Stimulated activated CD8-positive, alpha-beta memory T cell treated with anti-CD3 and anti-CD28 coated beads, Interleukin-7, amount 100 ng/mL, for 1 hour (primary cell): Measurements from ENCODE around the gene PNP.
"Not testable (repeated sequence)": the region's sequence is repeated elsewhere in the genome, so short reads cannot be mapped to it uniquely, and the experiment has no call there.

Source experiments
- DNase-seq, 2 donors: peaks; one replicate each; pipeline ENCODE4 v3.0.0-alpha.2; 2020; ENCODE audit warnings: low read depth in 2 of 2

Gene PNP

DNA sequence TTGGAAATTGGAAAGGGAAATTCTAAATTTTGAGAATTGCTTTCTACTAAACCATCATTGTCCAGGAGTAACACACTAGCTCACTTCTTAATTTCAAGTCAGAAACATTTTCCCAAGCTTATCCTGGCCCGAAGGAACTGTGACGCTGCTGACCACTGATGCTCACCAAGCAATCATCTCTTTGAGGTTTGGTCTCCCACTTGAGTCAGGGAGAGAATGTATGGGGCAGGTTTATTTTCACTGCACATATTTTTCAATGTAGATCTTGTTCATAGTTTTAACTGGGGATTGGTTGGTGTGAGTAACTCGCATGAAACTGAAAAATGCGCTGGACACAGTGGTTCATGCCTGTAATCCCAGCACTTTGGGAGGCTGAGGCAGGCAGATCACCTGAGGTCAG is 23.3 kb downstream of the PNP start:
- no peak for DNase-seq

DNA sequence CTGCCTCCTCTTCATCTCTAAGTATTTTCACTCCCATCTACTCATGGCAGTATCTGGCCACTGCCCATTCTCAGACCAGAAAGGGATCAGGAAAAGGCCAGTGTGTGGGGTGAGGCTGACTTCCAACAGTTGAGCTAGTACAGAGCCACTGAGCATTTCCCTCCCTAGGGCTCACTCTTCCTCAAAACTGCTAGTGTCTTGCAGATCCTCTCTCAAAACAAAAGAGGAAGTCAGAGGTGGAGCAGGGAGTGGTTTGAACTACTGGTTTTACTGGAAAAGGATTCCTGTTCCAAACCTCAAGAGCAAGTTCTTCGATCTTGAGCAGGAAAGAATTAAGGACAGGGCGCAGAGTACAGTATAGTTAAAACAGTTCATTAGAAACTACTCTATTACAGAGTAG is 24.4 kb downstream of the PNP start:
- DNase-seq = no peak

DNA sequence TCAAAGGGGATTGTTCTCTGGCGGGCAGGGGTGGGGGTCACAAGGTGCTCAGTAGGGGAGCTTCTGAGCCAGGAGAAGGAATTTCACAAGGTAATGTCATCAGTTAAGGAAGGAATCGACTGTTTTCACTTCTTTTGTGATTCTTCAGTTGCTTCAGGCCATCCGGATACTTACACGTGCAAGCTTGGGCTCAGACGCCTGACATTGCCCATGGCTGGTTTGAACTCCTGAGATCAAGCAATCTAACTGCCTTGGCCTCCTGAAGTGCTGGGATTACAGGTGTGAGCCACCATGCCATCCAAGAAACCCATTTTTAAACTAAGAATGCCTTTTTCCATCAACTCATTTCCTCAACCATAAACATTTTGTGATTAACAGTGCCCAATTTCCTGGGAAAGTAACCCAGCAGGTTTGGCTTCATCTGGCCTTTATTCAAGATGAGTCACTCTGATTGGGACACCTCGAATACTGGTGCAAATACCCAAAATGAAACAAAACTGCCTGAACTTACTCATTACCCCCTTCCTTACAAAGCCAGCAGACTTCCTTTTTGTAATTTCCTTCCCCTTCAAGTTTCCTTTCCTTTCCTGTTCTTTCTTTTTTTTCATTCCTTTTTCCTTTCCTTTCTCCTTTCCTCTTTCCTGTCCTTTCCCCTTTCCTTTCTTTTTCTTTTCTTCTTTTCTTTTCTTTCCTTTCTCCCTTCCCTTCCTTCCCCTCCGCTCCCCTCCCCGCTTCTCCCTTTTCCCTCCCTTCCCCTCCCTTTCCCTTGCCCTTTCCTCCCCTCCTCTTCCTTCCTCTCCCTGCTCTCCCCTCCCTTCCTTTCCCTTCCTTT is 25.9 kb downstream of the PNP start:
- DNase-seq = no peak

DNA sequence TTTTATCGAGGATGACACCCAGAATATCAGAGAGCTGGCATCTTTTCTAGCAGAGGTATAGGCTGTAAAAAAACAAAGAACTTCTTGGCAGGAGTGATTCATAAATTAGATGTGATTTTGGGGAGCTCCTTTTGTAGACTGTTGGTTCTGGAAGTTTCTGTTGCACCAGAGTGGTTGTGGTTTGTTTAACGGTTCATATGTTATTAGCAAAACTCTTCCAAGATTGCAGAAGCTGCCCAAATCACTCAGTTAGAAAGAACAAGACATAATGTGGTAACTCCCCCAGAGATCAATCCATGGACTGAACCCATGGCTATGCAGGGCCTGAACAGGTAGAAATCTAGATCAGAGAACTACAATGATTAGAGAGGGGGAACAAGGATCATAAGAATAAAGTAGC is 29.4 kb downstream of the PNP start:
- DNase-seq = no peak

DNA sequence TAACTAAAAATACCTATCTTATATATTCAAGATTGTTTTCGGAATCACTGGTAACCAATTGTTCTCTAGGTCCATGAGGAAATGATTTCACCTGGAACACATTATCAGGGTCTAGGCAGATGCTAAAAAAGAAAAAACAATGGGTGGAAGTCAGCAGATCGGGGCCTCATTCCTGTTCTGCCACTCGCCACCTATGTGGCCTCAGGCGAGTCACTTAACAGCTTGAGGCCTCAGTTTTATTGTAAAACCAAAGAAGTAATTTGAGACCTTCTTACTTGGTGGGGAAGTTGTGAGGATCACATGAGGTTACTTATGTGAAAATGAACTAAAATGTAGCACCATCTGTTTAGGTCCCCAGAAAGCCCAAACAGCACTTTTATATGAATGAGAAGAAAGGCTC is 29.9 kb downstream of the PNP start:
- DNase-seq = no peak

DNA sequence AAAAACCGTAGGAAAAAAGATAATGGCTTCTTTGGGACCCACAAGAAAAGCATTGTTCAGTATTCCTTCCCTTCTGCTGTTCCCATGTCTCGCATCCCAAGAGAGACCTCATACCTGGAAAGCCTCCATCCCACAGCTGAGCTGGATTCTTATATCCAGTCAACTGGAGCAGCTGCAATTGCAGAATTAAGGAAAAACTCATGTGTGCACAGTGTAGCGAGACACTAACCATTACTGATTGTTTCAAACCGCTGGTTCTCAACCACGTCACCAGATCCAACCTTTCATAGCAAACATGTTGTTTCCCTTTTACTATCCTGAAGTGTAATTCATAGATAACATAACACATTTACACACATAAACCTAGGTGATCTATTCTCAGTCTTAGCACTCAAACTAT is 30.7 kb downstream of the PNP start:
- no peak for DNase-seq

DNA sequence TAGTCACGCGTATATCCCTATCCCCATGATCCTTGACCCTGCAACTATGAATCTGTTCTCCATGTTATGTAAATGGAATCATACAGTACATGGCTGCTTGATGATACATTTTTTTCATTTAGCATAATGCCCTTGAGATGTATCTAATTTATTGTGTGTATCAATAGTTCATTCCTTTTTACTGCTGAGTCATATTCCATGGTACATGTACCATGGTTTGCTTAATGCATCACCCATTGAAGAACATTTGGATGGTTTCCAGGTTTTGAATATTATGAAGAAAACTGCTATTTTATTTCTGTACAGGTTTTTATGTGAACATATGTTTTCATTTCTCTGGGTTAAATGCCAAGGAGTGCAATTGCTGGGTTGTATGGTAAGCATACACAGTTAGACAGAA is 32.1 kb downstream of the PNP start:
- no peak for DNase-seq

DNA sequence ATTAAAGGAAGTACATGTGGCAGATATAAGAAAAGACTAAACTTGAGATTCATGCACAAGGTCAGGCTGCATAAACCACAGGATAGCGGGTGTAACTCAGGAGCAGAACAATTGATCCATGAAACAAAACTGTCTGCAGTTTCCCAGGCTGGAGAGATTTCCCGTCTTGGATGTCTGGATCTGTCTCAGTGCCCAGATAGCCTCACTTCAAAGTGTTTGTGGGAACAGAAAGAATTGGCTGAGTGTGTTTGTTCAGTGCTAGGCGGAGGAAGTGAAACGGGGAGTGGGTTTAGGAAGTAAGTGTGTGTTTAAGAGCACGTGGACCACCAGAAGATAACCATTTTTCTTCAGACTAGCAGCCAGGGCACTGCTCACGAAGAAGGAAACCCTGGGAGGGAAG is 34.7 kb downstream of the PNP start:
- no peak for DNase-seq

DNA sequence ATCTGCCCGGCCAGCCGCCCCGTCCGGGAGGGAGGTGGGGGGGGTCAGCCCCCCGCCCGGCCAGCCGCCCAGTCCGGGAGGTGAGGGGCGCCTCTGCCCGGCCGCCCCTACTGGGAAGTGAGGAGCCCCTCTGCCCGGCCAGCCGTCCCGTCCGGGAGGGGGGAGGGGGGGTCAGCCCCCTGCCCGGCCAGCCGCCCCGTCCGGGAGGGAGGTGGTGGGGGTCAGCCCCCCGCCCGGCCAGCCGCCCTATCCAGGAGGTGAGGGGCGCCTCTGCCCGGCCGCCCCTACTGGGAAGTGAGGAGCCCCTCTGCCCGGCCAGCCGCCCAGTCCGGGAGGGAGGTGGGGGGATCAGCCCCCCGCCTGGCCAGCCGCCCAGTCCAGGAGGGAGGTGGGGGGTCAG is 37.1 kb downstream of the PNP start:
- not testable (repeated sequence) for DNase-seq

DNA sequence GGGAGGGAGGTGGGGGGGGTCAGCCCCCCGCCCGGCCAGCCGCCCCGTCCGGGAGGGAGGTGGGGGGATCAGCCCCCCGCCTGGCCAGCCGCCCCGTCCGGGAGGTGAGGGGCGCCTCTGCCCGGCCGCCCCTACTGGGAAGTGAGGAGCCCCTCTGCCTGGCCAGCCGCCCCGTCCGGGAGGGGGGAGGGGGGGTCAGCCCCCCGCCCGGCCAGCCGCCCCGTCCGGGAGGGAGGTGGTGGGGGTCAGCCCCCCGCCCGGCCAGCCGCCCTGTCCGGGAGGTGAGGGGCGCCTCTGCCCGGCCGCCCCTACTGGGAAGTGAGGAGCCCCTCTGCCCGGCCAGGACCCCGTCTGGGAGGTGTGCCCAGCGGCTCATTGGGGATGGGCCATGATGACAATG is 37.5 kb downstream of the PNP start:
- not testable (repeated sequence) for DNase-seq

DNA sequence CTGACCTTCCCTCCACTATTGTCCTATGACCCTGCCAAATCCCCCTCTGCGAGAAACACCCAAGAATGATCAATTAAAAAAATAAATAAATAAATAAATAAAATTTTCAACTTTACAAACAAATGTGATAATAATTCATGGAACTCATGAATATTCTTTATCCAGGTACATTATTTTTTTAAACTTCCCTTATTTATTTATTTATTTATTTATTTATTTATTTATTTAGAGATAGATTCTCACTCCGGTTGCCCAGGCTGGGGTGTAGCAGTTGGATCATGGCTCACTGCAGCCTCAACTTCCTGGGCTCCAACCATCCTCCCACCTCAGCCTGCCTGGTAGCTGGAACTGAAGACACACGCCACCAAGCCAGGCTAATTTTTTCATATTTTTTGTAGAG is 38.3 kb downstream of the PNP start:
- not testable (repeated sequence) for DNase-seq

DNA sequence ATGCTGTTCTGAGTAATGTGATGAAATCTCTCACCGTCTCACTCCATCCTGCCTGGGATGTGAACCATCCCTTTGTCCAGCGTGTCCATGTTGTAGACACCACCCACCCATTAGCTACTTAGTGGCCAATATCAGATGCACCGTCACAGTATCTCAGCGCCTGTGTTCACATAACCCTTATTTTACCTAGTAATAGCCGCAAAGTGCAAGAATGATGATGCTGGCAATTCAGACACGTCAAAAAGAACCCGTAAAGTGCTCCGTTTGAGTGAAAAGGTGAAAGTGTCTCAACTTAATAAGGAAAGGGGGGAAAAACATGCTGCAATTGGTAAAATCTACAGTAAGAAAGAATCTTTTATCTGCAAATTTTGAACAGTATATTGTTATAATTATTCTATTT is 39.2 kb downstream of the PNP start:
- DNase-seq = no peak

DNA sequence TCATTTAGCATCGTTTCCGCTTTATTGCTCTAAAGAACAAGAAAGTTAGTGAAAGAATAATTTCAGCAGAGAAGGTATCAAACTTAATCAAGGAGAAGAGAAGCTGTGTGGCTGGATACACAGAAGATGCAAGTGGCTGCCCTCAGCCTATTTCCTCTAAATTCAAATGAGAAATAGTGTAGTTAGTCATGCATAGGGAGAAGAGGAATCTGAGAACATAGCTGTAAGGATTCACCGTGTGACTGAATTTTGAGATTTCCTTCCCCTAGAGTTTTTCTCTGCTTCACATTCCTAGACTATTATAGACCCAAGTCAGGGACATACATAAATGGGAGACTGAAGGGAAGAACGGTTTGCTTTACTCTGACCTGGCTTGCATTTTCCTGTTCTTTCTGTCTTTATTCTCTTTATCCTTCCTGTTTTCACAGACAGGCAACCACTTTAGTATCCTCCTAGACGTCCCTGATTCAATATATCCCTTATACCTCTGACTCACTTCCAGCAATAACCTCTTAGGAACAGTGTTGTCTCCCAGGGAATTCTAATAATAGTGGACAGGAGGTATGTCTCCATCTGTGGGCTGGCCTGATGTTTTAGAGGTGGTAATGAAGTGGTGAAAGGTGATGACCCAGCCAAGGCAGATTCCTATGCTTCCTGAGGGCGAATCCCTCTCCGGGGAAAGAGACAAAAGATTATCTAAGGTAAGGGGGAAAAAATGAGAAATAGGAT is 43.1 kb downstream of the PNP start:
- DNase-seq = no peak

DNA sequence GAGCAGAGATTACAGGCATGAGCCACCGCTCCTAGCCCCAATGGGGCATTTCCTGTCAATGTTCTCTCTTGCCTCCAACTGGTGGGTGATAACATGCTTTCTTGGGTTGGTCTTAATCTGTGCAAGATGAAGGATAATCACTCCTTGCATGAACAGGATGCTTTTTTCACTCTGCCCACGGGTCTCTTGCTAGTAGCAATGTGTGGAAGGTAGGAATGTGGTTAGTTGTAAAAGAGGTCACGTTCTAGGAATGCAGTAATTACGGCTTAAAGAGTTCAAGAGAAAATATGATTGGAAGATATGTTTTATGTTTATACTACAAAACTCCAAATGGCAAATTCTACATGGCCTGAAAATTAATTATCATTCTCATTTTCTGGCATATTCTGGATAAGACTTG is 46.6 kb downstream of the PNP start:
- DNase-seq = no peak

DNA sequence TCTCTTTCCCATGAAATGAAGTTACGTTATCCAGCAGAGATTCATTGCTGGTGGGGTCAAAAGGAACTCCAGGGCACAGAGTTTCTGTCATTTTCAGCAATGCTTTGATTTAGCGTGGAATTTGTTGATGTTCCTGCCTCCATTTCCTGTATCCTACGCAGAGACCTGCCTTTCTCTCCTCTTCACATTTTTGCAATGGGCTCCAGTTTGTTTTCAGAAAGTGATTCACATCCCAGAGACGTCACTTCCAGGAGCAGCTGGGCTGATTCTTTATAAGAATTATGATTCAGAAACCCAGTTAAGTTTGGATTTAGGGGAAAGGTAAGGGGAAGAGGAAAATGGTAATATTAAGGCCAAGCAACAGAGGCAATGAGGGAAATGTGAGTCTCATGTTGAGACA is 47.7 kb downstream of the PNP start:
- DNase-seq = no peak

DNA sequence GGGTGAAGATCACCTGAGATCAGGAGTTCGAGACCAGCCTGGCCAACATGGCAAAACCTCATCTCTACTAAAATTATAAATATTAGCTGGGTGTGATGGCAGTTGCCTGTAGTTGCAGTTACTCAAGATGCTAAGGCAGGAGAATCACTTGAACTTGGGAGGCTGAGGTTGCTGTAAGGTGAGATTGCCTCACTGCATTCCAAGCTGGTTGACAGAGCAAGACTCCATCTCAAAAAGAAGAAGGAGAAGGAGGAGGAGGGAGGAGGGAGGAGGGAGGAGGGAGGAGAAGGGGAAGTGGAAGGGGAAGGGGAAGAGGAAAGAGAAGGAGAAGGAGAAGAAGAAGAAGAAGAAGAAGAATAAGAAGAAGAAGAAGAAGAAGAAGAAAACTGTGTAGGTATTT is 53.1 kb downstream of the PNP start:
- DNase-seq = no peak

DNA sequence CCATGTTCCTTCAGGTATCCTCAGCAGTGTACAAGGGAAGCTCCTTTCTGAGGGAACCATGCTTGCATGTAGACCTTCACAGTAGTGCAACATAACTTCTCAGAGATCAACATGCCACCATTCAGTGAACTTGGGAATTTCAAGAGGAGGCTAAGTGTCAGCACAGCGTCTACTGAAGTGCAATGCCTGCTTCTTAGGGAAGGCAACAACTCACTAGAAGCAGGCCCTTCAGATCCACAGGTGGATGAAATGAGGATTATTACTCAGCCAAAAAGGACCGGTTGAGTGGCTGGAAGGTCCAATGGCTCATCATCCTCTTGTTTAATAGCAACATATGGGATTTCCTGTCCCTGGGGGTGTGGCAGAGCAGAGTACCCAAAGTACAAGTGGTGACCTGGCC is 54.8 kb downstream of the PNP start:
- no peak for DNase-seq
